ENCODE data around the gene CAPN12. TPM values are rescaled to one million over a fixed set of nuclear protein-coding genes. Genes with fewer than 3 reads are reported as not detected.

CAPN12 gene
- polyA plus RNA-seq, 1 of the 3 experiments (the other 2 are of a cell fraction), result 3.0 TPM

DNA sequence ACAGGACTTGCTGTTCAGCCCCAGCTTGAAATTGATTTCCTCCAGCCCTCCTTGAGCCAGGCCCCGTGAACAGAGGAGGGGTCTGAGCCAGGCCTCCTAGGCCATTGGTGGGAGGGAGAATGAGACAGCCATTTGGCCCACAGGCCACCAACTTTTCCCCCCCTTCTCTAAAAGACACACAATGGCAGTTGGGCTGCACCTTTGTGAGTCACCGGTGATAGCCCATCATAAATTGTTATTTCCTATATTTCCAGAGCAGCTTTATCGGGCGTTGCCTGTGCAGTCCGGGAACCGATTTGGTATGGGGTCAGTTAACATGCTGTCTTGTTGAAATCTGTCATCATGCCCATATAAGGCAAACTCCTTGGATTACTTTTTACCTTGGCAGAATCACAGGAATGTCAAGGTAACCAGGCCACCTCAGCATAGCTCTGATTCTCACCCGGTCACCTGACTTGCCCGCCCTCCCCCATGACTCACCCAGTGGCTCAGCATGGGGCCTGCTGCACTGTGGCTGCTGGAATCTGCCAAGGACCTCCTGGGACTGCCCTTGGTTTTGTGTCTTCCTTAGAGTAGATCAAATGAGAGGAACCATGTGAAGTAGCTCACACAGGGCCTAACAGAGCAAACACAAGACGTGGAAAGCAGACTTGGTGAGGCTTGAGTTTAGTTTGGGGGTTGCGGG is 60.7 kb downstream of the CAPN12 start:
- 18% methylated on average over 9 of the region's 10 CpGs for WGBS (ENCODE audit: low lambda C conversion rate)
- no peak overlapping the region for H2AFZ ChIP-seq (ENCODE audit: low read depth)
- no peaks in the 10 kb centered on the region for H3K9me2 ChIP-seq
- H3K4me3 ChIP-seq (ENCODE audit: low read depth in 2 of 2, low read length in 1 of 2), result no peak overlapping the region
- H4K20me1 ChIP-seq (ENCODE audit: insufficient read depth), result peaks cover 13% of the 10 kb centered on the region; the same call in 1 of the 2 replicates
- ChIA-PET CTCF (interaction anchor here (0.7 kb wide), 1 partner anchor 98 kb away, joined by 3 read pairs; no protein-coding TSS in a partner anchor), POLR2A (no interaction called here)
- H3K79me2 ChIP-seq (ENCODE audit: insufficient read depth), result peaks cover 91% of the 10 kb centered on the region
- peak overlapping the region; percentile 73 for H3K9ac ChIP-seq
- DNase-seq, result no peak
- peak overlapping the region; percentile 66 for H3K4me2 ChIP-seq
- H3K27me3 ChIP-seq (ENCODE audit: insufficient read depth), result no peaks in the 10 kb centered on the region
- peaks cover 41 to 60% of the 10 kb centered on the region in 2 experiments; a peak in 3 of 4 replicates for H3K4me1 ChIP-seq (ENCODE audit: control insufficient read depth in 1 of 2, insufficient read depth in 2 of 2, low read depth in 1 of 2, low read length in 1 of 2)
- H3F3A ChIP-seq (replicated peaks; ENCODE audit: insufficient read depth), result peaks cover 66% of the 10 kb centered on the region
- peak overlapping the region; percentile 64 to 99 for H3K27ac ChIP-seq (ENCODE audit: low read depth in 2 of 2, low read length in 1 of 2)
- H3K9me3 ChIP-seq, result no peaks in the 10 kb centered on the region
- peaks cover 0 to 14% of the 10 kb centered on the region in 2 experiments for H3K36me3 ChIP-seq (replicated peaks in 1 of 2; ENCODE audit: control insufficient read depth in 1 of 2, insufficient read depth in 2 of 2, low read length in 1 of 2)
- TF ChIP-seq YY1 (IDR thresholded peaks at IDR 0.05; ENCODE audit: low read depth), result 0 out of 2 replicates have a peak, but pooled peaks have one; percentile 14
- TF ChIP-seq TCF12 (IDR thresholded peaks at IDR 0.05), result peak; percentile 90
- no peak for TF ChIP-seq MEF2A (IDR thresholded peaks at IDR 0.05; ENCODE audit: borderline replicate concordance, low read depth)
- TF ChIP-seq, protein P1, sequence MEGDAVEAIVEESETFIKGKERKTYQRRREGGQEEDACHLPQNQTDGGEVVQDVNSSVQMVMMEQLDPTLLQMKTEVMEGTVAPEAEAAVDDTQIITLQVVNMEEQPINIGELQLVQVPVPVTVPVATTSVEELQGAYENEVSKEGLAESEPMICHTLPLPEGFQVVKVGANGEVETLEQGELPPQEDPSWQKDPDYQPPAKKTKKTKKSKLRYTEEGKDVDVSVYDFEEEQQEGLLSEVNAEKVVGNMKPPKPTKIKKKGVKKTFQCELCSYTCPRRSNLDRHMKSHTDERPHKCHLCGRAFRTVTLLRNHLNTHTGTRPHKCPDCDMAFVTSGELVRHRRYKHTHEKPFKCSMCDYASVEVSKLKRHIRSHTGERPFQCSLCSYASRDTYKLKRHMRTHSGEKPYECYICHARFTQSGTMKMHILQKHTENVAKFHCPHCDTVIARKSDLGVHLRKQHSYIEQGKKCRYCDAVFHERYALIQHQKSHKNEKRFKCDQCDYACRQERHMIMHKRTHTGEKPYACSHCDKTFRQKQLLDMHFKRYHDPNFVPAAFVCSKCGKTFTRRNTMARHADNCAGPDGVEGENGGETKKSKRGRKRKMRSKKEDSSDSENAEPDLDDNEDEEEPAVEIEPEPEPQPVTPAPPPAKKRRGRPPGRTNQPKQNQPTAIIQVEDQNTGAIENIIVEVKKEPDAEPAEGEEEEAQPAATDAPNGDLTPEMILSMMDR (IDR thresholded peaks at IDR 0.05), result no peak
- TF ChIP-seq, protein P2, sequence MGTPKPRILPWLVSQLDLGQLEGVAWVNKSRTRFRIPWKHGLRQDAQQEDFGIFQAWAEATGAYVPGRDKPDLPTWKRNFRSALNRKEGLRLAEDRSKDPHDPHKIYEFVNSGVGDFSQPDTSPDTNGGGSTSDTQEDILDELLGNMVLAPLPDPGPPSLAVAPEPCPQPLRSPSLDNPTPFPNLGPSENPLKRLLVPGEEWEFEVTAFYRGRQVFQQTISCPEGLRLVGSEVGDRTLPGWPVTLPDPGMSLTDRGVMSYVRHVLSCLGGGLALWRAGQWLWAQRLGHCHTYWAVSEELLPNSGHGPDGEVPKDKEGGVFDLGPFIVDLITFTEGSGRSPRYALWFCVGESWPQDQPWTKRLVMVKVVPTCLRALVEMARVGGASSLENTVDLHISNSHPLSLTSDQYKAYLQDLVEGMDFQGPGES (IDR thresholded peaks at IDR 0.05; ENCODE audit: low read depth, low read length), result no peak
- TF ChIP-seq RFX5 (IDR thresholded peaks at IDR 0.05; ENCODE audit: low read length), result no peak
- TF ChIP-seq RXRA (IDR thresholded peaks at IDR 0.05; ENCODE audit: borderline replicate concordance, low read depth), result peak; percentile 91; the same call in 1 of the 2 replicates
- TF ChIP-seq RAD21 (IDR thresholded peaks at IDR 0.05; ENCODE audit: low read length), result no peak
- no peak for TF ChIP-seq FOXJ3 (CRISPR knock-in tag; IDR thresholded peaks at IDR 0.05)
- TF ChIP-seq TEAD4 (IDR thresholded peaks at IDR 0.05; ENCODE audit: borderline replicate concordance, insufficient read depth), result peak; percentile 85; the same call in 1 of the 2 replicates
- peak; percentile 42; the same call in 1 of the 2 replicates for TF ChIP-seq POLR2AphosphoS5 (IDR thresholded peaks at IDR 0.05; ENCODE audit: low read depth, low read length)
- TF ChIP-seq, protein P3, sequence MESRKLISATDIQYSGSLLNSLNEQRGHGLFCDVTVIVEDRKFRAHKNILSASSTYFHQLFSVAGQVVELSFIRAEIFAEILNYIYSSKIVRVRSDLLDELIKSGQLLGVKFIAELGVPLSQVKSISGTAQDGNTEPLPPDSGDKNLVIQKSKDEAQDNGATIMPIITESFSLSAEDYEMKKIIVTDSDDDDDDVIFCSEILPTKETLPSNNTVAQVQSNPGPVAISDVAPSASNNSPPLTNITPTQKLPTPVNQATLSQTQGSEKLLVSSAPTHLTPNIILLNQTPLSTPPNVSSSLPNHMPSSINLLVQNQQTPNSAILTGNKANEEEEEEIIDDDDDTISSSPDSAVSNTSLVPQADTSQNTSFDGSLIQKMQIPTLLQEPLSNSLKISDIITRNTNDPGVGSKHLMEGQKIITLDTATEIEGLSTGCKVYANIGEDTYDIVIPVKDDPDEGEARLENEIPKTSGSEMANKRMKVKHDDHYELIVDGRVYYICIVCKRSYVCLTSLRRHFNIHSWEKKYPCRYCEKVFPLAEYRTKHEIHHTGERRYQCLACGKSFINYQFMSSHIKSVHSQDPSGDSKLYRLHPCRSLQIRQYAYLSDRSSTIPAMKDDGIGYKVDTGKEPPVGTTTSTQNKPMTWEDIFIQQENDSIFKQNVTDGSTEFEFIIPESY (IDR thresholded peaks at IDR 0.05; ENCODE audit: borderline replicate concordance, low read depth), result peak; percentile 57; the same call in 1 of the 2 replicates
- TF ChIP-seq EZH2phosphoT487 (IDR thresholded peaks at IDR 0.05; ENCODE audit: borderline replicate concordance, low read depth), result no peak
- peak; percentile 53; the same call in 1 of the 2 replicates for TF ChIP-seq FOXM1 (IDR thresholded peaks at IDR 0.05; ENCODE audit: low read depth)
- peak; percentile 91 for TF ChIP-seq JUND (IDR thresholded peaks at IDR 0.05)
- TF ChIP-seq MXI1 (IDR thresholded peaks at IDR 0.05; ENCODE audit: low read depth, low read length), result no peak
- peak; percentile 94 for TF ChIP-seq FOSL2 (IDR thresholded peaks at IDR 0.05; ENCODE audit: borderline replicate concordance, low read depth)
- no peak for TF ChIP-seq ELF1 (IDR thresholded peaks at IDR 0.05)
- no peak for TF ChIP-seq RCOR1 (IDR thresholded peaks at IDR 0.05; ENCODE audit: low read length)
- TF ChIP-seq, protein P4, sequence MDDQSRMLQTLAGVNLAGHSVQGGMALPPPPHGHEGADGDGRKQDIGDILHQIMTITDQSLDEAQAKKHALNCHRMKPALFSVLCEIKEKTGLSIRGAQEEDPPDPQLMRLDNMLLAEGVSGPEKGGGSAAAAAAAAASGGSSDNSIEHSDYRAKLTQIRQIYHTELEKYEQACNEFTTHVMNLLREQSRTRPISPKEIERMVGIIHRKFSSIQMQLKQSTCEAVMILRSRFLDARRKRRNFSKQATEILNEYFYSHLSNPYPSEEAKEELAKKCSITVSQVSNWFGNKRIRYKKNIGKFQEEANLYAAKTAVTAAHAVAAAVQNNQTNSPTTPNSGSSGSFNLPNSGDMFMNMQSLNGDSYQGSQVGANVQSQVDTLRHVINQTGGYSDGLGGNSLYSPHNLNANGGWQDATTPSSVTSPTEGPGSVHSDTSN (IDR thresholded peaks at IDR 0.05), result peak; percentile 51
- no peak for TF ChIP-seq CHD2 (IDR thresholded peaks at IDR 0.05; ENCODE audit: low read length, partially characterized antibody)
- peak; percentile 74 for TF ChIP-seq NFIC (IDR thresholded peaks at IDR 0.05; ENCODE audit: borderline replicate concordance)
- peak in 1 of 2 experiments; percentile 89; a peak in 2 of 4 replicates for TF ChIP-seq EP300 (IDR thresholded peaks at IDR 0.05; ENCODE audit: borderline replicate concordance in 1 of 2, low read depth in 1 of 2, low read length in 1 of 2)
- no peak for TF ChIP-seq NRF1 (IDR thresholded peaks at IDR 0.05; ENCODE audit: low read depth, low read length)
- TF ChIP-seq, protein P5, sequence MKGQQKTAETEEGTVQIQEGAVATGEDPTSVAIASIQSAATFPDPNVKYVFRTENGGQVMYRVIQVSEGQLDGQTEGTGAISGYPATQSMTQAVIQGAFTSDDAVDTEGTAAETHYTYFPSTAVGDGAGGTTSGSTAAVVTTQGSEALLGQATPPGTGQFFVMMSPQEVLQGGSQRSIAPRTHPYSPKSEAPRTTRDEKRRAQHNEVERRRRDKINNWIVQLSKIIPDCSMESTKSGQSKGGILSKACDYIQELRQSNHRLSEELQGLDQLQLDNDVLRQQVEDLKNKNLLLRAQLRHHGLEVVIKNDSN (IDR thresholded peaks at IDR 0.05; ENCODE audit: borderline replicate concordance, low read depth), result peak; percentile 90
- no peak for TF ChIP-seq GATA2 (CRISPR knock-in tag; IDR thresholded peaks at IDR 0.05)
- no peak for TF ChIP-seq GABPA (IDR thresholded peaks at IDR 0.05; ENCODE audit: low read depth)
- no peak; the same call in 1 of the 2 replicates for TF ChIP-seq TAF1 (IDR thresholded peaks at IDR 0.05; ENCODE audit: borderline replicate concordance, low read depth, low read length)
- TF ChIP-seq SMC3 (IDR thresholded peaks at IDR 0.05; ENCODE audit: low read depth, low read length), result no peak
